Measurements from ENCODE around the gene NXPE2. TPM values are rescaled to one million over a fixed set of nuclear protein-coding genes. Genes with fewer than 3 reads are reported as not detected.
"Not testable (repeated sequence)": the region's sequence is repeated elsewhere in the genome, so short reads cannot be mapped to it uniquely, and the experiment has no call there.

NXPE2 gene
- total and polyA plus RNA-seq, 2 of the 8 experiments (the other 6 are each of a cell fraction or from before 2014, with no cell fraction given), result not detected

DNA sequence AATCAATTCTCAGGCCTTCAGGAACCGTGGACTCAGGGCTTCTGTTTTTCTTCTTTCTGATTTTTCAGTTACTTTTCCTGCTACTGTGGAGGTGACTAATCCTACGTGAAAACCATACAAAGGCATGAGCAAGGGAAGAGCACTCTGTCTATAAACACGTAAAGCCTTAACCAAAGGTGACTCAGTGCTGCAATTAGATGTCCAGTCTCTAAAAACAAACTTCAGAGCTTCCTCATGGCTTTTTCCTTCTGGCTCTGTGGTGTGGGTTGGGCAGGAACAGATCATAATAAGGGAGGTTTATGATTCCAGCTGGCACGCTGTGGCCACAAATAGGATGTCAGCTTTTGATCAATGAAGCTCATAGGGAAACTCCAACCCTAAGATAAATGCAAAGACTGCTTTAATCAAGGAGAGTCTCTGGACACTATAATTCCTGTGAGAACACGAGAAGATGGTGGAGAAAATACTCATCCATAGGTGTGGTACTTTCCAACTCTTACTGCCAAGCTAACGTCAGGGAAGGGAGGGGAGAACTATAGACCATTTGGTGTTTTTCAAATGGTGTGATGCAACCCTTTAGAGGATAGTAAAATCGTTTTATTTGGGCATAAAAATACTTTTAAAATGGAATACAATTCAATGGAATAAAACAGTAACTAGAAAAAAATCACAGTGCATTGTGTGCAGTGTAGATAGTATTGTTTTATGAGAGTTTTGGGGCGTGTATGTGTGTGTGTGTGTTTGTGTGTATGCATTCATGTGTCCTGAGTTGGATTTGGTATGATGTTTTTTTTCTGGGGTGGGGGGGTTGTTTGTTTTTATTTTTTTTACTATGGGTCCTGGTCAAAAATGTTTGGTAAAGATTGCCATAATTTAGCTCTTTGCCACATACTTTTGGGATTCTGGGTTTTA lies at the start of gene NXPE2 (continued):
- TF ChIP-seq HDAC2 (IDR thresholded peaks at IDR 0.05; ENCODE audit: borderline replicate concordance in 1 of 2, low read depth in 2 of 2, low read length in 2 of 2), result no peak

DNA sequence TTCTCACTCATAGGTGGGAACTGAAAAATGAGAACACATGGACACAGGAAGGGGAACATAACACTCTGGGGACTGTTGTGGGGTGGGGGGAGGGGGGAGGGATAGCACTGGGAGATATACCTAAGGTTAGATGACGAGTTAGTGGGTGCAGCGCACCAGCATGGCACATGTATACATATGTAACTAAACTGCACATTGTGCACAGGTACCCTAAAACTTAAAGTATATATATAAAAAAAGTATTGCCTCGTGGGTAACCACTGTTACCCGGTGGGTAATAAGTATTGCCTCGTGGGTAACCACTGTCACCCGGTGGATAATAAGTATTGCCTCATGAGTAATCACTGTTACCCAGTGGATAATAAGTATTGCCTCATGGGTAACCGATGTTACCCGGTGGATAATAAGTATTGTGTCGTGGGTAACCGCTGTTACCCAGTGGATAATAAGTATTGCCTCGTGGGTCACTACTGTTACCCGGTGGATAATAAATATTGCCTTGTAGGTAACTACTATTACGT lies 46.8 kb upstream of the NXPE2 start:
- H2AK5ac ChIP-seq (ENCODE audit: low read depth, low read length); H2BK12ac ChIP-seq (ENCODE audit: low read depth, low read length); H4K8ac ChIP-seq (ENCODE audit: extremely low read depth, insufficient read depth, low read length); CTCF ChIA-PET (ENCODE audit: partially characterized antibody); H3K27ac ChIP-seq (ENCODE audit: low read depth, low read length); H2BK5ac ChIP-seq (ENCODE audit: low read depth, low read length); H3K4me3 ChIP-seq (ENCODE audit: extremely low read depth in 1 of 4, insufficient read depth in 2 of 4, low read depth in 3 of 4, low read length in 4 of 4); H3K18ac ChIP-seq (ENCODE audit: extremely low read depth, low read length); H3K56ac ChIP-seq (replicated peaks; ENCODE audit: insufficient read length, low read depth, low read length); H3K23me2 ChIP-seq (ENCODE audit: low read depth, low read length); H3K36me3 ChIP-seq (ENCODE audit: control insufficient read depth in 2 of 4, insufficient read depth in 4 of 4, low read length in 3 of 4); H2BK20ac ChIP-seq (ENCODE audit: low read length); H4K5ac ChIP-seq (ENCODE audit: insufficient read length, low read depth, low read length); POLR2A ChIA-PET (ENCODE audit: partially characterized antibody); H3K14ac ChIP-seq (ENCODE audit: insufficient read length); H2BK120ac ChIP-seq (replicated peaks; ENCODE audit: low read depth, low read length); H3K9me3 ChIP-seq (ENCODE audit: insufficient read depth in 2 of 2, low read depth in 1 of 2, low read length in 1 of 2); H4K91ac ChIP-seq (replicated peaks; ENCODE audit: insufficient read length, low read length); H3K79me1 ChIP-seq (ENCODE audit: low read depth, low read length); H3K9ac ChIP-seq (replicated peaks in 1 of 4; ENCODE audit: extremely low read depth in 1 of 4, low read depth in 3 of 4, low read length in 3 of 4); DNase-seq (ENCODE audit: low read depth in 1 of 2, low spot score in 2 of 2); H3K27me3 ChIP-seq (replicated peaks in 1 of 4; ENCODE audit: control insufficient read depth in 3 of 4, extremely low read depth in 1 of 4, insufficient read depth in 3 of 4, low read length in 3 of 4); H4K20me1 ChIP-seq (replicated peaks in 1 of 2; ENCODE audit: control insufficient read depth in 1 of 2, insufficient read depth in 2 of 2, low read length in 2 of 2); H3K4ac ChIP-seq (replicated peaks; ENCODE audit: insufficient read length, low read depth, low read length); H3K4me2 ChIP-seq (ENCODE audit: insufficient read depth in 1 of 2, low read depth in 2 of 2, low read length in 2 of 2); H2BK15ac ChIP-seq (ENCODE audit: low read length); FAIRE-seq; H3K4me1 ChIP-seq (replicated peaks in 1 of 4; ENCODE audit: control insufficient read depth in 3 of 4, insufficient read depth in 4 of 4, low read length in 3 of 4); H2AFZ ChIP-seq (ENCODE audit: low read length); H3K23ac ChIP-seq (ENCODE audit: insufficient read length); H3K79me2 ChIP-seq (ENCODE audit: control insufficient read depth in 1 of 2, insufficient read depth in 2 of 2, low read length in 2 of 2): not testable (repeated sequence)
- 88% methylated on average over 11 of the region's 13 CpGs; no CpG with 5 or more reads in 1 of the 2 experiments for WGBS, 2 experiments (ENCODE audit: extremely low coverage in 1 of 2, insufficient coverage in 1 of 2, insufficient read length in 1 of 2, insufficient replicate concordance in 2 of 2, low coverage in 1 of 2, low lambda C conversion rate in 2 of 2, missing lambda C conversion rate in 1 of 2)
